NCI-H774 (cell line): Measurements from ENCODE around the gene PI4KA.
"Not testable (repeated sequence)": the region's sequence is repeated elsewhere in the genome, so short reads cannot be mapped to it uniquely, and the experiment has no call there.

Experiments
- DNase-seq: peaks from one replicate; lab custom pipeline; 2025; lab: John Stamatoyannopoulos, UW

The PI4KA gene

DNA sequence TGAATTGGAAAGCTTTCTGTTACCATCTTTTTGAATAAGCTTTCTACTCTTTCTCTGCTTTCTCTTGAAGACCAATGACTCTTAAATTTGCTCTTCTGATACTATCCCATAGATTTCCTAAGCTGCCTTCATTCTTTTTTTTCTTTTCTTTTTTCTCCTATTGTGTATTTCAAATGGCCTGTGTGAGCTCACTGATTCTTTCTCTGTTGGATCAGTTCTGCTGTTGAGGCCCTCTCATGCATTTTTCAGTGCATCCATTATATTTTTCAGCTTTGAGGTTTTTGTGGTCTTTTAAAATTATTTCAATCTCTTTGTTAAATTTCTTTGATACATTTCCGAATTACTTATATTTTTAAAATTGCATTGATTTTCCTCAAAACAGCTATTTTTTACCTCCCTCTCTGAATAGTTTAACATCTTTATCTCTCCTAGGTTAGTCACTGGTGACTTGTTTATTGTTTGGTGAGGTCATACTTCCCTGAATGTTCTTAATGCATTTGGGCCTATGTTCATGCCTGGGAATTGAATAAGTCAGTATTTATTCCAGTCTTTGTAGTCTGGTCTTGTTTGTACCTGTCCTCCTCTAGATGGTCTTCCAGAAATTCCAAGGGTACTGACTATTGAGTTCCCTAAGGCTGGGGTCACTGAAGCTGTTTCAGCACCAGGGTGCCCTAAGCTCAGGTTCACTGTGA, 195.3 kb downstream of the PI4KA start:
- no peak for DNase-seq

DNA sequence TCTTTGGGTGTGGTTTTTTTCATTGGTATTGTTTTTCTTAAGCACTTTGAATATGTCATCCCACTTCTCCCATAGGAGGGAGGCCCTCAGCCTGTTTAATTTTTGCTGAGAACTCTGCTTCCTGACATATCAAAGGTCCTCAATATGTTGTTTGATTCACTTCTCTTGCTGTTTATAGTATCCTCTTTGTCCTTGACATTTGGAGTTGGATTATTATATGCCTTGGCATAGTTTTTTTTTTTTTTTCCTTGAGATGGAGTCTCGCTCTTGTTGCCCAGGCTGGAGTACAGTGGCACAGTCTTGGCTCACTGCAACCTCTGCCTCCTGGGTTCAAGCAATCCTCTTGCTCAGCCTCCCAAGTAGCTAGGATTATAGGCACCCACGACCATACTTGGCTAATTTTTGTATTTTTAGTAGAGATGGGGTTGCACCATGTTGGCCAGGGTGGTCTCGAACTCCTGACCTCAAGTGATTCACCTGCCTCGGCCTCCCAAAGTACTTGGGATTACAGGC, 196.0 kb downstream of the PI4KA start:
- DNase-seq = not testable (repeated sequence)

DNA sequence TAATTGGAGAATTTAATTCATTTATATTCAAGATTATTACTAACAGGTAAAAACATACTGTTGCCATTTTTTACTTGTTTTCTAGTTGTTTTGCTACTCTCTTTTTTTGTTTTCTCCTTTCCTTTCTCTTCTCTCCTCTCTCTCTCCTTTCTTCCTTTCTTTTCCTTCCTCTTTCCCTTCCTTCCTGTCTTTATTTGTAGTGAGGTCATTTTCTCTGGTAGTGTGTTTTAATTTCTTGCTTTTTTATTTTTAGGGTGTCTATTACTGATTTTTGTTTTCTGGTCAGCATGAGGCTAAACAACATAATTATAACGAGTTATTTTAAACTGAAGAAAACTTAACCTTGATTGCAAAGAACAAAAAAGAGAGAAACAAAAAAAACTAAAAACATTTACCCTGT, 197.1 kb downstream of the PI4KA start:
- DNase-seq = no peak

DNA sequence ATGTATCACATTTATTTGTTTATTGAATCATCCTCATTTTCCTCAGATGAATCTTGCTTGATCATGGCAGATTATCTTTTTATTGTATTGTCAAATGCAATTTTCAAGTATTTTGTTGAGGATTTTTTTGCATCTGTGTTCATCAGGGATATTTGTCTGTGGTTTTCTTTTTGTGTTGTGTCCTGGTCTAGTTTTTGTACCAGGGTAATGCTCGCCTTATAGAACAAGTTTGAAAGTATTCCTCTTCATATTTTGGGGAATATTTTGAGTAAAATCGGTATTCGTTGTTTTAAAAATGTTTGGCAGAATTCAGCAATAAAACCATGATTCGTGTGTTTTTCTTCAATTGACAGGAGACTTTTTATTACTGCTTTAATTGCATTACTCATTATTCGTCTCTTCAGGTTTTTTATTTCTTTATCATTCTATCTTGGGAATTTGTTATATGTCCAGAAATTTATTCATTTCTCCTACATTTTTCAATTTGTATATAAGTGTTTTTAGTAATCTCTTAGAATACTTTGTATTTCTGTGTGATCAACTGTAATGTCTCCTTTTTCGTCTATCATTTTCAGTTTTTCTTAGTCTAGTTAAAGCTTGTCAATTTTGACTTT, 198.1 kb downstream of the PI4KA start:
- no peak for DNase-seq

DNA sequence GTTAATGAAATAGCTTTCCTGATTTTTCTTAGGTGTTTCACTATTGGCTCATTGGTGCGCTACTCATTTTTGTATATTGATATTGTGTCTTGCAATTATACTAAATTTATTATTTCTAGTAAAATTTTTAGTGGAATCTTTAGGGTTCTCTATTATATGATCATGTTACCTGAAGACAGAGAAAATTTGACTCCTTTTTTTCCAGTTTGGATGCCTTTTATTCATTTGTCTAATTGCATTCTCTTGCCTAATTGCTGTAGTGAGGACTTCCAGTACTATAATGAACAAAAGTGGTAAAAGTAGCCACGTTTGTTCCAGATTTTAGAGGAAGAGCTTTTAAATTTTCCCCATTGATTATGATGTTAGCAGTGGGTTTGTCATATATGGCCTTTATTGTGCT, 198.7 kb downstream of the PI4KA start:
- no peak for DNase-seq

DNA sequence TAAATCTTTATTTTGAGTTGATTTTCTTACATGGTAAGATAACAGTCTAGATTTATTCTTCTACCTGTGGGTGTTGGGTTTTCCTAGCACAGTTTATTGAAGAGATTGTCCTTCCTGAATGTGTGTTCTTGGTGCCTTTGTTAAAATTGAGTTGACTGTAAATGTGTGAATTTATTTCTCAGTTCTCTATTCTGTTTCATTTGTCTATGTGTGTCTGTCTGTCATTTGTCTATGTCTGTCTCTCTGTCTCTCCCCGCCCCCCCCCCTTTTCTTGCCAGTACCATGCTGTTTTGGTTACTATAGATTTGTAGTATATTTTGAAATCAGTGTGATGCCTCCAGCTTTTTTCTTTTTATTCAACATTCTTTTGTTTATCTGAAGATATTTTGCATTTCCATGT, 199.4 kb downstream of the PI4KA start:
- DNase-seq = no peak

DNA sequence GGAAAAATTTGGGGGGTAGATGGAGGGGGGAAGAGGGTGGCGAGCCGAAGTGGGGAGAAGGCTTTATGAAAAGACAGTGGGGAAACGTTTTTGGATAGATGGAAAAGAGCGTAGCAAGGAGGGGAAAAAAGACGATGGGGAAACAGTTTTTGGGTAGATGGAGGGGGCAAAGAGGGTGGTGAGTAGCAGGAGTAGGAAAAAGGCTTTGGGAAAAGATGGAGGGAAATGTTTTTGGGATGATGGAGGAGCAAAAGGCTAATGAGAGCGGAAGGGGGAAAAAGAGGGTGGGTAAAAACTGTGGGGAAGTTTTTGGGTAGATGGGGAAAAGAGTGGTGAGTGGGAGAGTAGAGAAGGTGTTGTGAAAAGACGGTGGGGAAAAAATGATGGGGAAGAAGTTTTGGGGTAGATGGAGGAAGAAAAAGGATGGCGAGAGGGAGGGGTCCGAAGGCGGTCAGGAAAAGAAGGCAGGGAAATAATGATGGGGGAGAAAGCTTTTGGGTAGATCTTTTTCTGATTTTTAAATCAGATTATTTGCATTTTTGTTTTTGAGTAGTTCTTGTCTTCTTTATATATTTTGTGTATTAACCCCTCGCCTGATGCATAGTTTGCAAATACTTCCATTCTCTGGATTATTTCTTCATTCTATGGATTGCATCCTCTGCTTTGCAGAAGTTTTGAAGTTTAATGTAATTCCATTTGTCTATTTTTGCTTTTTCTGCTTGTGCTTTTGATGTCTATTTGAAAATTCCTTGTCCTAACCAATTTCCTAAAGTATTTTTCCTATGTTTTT, 200.0 kb downstream of the PI4KA start:
- DNase-seq = no peak

DNA sequence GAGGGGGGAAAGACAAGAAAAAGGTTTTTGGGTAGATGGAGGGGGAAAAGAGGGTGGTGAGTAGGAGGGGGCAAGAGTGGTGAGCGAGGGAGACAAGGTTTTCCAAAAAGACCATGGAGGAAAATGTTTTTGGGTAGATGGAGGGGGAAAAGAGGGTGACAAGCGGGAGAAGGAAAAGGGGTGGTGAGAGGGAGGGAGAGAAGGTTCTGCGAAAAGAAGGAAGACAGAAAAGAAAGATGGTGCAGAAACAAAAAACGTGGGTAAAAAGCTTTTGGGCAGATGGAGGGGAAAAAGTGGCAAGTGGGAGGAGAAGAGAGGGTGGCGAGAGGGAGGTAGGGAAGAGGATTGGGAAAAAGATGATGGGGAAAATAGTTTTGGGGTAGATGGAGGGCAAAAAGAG, 200.6 kb downstream of the PI4KA start:
- no peak for DNase-seq
